GM18519 (cell line): Measurements from ENCODE around the gene SPON1.

Source experiments
- ATAC-seq: cut with Tn5 transposase; IDR thresholded peaks from one replicate; pipeline ENCODE4 v1.9.1; 2021; ENCODE audit warnings: mild to moderate bottlenecking, moderate library complexity; ENCODE audit not compliant: unreplicated experiment, low FRiP score

The SPON1 gene

DNA sequence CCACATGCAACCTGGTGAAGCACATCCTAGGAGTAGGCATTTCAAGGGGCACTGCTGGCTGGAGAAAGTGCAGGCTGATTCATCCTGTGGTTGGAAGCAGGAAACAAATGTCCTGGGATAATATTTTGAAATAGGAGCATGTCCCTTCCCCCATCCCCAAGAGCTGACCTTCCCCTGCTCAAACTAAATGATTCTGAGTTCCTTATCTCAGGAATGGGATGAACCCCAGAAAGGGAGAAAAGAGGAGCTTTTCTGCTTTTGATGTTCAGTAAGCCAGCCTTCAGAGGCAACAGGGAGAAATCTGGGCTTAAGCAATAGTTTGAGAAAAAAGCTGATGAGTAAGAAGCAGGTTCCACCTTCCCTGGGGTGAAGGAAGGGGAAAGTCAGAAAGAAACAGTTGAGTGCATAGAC lies 19.5 kb upstream of the SPON1 start:
- ATAC-seq: no peak

DNA sequence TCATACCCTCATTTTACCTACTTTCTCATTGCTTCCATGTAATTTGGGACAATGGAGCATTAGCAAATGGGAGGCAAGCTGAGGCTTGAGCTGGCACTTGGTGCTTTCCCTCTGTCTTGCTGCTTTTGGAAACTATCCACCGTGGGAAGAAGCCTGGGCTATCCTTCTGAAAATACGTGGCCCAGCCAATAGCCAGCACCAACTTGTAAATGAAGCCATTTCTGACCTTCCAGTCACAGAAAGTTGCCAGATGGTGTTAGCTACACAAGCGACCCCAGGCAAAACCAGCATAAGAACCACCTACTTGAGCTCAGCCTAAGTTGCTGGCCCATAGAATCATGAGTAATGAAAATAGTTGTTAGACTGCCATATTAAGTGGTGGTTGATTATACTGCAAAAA lies 18.5 kb upstream of the SPON1 start:
- no peak for ATAC-seq

DNA sequence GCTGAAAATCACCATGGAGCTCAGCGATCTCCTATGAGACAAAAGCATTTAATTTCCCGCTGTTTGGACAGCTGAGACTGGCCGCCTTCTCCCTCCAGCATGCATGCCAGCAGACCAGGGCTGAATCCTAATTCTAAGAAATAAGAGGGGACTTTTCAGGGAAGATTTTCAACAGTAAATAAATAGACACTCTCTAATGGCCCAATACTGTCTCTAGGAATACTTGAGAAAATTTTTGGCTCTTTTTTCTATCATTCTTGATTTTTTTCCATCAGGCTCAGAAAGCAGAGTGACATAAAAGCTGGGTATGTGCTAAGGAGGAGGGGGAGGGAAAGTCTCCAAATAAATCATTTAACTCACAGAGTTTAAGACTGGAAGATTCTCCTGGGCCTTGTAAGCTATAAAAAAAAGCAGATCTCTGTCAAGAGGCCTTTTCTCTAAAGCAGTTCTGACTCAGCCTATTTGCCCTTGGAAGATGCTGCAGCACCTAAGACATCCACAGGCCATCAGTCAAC lies 17.6 kb upstream of the SPON1 start:
- no peak for ATAC-seq

DNA sequence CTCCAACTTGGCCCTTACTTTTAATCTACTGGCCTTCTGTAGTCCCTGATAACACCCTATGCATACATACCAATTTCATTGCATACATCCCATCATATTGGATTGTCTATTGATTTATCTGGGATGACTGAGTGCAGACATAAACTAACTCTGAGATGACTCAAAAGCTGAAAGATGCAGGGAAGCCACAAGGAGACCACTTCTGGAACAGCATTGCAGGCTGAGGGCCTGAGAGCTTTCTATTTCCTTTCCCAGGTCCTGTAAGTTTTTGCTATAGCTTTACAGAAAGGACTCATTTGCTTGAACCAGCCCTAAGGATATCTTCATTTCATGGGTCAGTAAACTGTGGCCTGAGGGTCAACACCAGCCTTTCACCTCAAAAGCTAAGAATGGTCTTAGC lies 15.1 kb upstream of the SPON1 start:
- ATAC-seq: no peak

DNA sequence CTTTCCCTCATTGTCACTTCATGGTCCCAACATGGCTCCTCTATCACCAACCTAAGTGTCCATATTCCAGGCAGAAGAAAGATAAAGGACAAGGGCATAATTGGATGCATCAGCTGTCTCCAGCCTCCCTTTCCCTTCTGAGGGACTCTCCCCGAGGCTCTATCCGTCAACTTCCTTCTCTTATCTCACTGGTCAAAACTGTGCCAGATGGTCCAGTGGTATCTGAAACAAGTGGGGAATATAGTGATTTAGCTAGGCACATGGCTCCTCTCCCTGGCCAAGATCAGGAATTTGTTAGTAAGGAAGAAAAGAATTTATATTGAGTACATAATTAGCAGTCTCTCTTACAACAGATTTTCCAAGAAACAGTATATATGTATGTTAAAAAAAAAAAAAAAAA lies 12.6 kb upstream of the SPON1 start:
- ATAC-seq: no peak

DNA sequence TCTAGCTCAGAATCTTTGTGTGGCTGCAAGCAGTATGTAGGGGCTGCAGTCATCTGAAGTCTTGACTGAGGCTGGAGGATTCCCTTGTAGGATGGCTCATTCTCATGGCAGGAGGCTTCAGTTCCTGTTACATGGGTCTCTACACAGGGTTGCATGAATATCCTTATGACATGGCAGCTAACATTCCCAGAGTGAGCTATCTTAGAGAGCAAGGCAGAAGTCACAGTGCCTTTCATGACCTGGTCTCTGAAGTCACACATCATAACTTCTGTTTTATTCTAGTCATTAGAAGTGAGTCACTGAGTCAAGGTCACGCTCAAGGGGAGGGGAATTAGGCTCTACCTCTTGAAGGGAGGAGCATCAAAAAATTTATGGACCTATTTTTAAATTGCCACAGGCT lies 10.3 kb upstream of the SPON1 start:
- ATAC-seq: no peak

DNA sequence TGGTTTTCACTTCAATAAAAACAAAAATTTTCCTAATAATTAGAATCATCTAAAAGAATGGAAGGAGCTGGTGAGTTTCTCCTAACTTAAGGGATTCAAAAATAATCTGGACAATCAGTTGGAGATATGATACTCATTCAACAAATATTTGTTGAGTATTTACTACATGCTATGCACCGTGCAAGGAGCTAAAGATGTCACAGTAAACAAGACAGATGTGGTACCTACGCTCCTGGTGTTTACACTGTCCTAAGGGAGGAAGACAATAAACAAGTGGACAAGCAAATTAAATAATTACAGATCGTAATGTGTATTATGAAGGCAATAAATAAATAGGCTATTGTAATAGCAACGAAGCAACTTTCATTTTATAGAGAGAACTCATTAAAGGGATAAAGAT lies 9.9 kb upstream of the SPON1 start:
- ATAC-seq: no peak

DNA sequence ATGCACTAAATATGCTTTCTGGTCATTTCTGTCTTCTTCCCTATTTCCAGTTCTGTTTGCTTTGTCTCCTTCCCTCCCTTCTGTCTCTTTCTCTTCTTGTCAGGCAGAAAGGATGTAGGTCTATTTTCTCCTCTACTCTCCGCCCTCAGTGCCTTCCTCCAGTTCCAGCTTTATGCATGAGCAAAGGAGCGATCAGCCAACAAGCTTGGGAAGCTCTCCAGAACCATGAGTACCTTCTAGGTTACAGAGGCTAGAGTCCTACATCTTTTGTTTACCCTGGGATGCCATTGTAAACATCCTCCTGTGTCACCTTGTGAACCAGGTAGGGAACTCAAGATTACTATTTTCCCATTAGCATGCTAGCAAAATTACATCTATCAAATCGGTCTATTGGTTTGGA lies 7.9 kb upstream of the SPON1 start:
- ATAC-seq: no peak

DNA sequence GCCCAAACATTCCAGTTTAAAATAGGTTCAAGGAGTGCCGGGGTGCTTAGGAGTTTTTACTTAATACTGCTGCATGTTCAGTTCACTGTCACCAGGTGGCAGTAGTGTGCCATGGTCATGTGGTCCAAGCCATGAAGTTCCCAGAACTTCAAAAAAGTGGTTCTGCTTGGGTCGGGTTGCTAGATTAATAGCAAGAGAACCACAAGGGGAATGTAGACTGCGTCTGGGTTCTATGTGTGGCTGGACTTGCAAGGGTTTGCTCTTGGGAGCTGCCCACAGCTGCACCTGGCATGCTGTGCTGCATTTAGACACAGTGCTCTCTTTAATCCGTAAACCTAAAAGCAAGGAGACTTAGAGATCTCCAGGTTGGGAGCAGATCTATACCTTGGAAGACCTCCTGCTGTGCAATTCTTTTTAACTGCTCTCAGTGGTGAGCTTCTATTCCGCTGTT lies 6.5 kb upstream of the SPON1 start:
- no peak for ATAC-seq

DNA sequence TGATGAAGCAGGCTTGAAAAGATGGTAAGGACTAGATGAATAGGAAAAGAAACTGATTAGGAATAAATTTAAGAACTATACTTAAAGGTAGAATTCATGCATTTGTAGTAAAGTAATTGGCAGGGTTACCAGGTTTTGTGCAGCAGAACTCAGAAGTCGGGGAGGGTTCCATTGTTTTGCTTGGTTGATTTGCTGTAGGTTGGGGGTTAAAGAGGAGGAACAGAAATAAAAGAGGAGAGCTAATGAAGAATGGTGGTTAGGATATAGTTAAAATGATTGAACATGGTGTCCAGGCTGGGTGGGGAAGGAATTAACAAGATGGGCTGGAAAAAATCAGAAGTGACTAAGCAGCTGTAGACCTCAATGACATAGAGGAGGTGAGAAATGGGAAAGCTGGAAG lies 5.5 kb upstream of the SPON1 start:
- no peak for ATAC-seq

DNA sequence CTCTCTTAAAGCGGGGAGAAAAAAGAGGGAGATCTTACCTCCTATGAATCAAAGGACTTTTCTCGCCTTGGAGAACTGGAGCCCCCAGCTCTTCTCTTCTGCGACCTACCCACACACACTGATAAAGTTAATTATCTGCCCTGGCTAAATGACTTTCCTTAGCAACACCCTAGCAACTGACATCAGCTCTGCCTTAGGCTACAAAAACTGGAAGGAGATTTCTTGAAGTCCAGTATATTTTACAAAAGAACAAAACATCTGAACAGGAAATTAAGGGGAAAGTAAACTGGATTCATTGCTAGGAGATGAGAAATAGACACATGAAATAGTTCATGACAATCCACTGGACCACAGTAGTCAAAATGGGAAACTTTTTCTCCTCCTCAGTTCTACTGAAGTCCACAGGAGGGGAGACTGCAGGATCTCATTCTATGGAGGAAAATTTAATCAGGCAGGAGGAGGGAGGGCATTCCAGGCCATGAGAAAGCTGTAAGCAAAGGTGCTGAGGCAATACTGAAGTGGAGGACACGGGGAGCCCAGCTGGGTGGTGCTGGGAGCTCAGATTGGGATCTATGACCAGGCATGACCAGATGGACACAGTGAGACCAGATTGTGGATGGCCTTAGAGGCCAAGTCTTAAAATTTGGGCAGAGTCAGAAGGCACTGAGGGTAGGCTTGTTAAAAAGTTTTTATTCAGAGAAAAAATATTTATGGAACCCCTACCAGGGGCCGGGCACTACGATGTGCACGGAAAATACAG lies 3.7 kb upstream of the SPON1 start:
- ATAC-seq: no peak

DNA sequence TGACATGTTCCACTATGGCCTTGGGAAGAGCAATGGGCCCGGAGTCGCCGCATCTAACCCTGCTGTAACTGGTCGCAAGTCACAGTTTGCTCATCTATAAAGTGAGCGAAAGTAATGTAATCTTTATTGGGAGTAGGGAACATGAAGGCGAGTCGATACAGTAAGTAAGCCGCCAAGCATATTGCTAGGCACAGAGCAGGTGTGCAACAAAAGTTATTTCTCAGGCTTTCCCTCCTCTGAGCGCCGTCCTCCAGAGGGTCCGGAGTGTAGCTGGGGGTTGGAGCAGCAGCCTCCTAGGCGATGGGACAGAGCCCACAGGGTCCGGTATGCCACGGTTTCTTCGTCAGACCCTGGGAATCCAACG lies 343 bp upstream of the SPON1 start:
- ATAC-seq: no peak

DNA sequence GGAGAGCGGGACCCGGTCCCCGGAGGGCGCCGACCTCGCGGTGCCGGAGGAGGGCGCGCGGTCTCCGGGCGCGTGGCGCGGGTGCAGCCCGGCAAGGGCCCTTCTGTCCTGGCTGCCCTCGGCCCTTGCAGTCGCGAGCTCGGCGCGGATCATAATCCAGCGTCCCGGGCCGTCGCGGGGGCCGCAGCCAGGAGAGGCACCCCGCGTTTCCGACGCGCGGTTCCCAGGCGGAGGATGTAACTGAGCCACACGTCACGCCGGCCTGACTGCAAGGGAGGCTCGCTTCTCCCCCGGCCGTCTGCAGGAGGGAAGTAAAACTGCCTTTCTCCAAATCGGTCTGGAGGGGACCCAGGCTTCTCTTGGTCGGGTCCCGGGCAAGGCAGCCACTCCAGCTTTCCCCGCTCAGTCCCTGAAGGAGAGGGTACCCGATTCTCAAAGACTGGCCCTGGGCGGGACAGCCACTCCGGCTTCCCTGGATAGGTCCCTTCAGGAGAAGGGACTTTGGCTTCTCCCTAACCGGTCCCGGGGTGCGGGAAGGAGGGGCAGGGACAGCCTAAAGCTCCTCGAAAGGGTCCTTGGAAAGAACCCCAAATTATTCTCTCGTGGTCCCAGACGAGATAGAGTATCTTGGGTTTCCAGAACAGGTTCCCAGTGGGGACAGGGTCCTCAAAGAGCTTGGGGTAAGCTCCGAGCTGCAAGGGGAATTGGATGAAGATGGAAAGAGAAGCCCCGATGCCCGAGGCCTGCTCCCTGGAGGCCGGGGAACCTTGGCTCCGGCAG lies 836 bp downstream of the SPON1 start:
- no peak for ATAC-seq

DNA sequence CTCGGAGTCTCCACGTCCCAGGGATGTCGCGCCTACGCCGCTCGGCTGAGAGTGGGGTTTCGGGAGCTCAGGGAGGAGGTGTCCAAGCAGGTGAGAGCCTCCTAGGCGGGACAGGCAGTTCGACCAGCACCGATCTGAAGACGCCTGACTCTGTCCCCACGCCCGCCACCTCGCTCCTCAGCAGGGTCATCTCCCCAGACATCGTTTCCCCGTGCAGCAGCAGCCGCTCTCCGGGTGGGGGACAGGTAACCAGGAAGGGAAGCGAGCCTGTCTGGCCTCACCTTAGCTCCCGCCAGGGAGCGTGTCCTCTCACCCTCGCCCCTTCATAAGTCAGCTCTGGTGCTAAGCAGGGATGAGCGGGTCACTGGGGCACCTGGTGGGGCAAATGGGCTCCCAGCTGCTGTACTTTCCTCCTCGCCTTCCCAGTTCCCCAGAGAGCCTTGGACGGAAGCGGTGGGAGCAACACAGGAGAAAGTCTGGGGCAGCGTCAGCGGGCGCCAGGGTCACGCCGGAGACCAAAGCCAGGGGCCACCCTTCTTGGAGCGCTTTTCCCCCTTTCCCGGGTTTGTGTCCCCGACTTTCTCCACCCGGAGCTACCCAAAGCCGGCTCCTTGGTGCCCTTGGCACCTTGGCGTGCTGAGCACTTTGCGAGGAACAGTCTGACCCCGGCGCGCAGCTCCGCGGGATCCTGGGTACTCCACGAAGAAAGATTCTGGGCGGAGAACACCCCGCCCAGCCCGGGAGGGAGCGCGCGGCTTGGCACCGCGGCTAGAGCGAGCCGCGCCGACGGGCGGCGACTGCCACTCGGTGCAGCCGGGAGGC lies 1.6 kb downstream of the SPON1 start:
- ATAC-seq: no peak

DNA sequence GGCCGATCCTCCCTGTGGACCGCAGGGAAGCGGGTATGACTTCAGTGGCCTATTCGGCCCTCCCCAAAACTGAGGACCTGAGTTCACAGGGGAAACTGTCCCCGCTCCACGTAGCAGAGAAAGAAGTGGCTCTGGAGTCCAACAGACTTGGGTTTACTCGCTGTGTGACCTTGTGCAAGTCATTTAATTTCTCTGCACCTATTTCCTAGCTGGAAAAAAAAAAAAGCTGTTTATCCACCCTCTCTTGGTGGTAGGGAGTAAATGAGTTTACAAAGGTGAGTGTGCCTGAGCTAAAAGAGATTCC lies 2.2 kb downstream of the SPON1 start:
- no peak for ATAC-seq

DNA sequence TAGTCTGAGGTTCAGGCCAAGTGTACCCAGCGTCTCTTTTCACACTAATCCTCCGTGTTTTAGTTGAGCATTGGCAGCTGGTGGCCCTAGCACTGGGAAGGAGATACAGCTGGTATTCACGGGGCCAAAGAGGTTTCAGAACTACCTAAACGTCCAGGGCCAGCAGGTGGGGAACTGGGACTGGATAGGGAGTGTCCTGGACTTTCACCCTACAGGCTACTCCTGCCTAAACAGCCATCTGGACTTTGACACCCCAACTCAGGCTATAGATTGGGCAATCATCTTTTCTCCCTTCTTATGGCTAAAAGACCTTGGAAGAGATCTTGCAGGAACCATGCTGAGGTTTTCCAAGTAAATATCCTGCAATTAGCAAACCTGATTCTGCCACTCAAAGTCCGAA lies 2.8 kb downstream of the SPON1 start:
- no peak for ATAC-seq

DNA sequence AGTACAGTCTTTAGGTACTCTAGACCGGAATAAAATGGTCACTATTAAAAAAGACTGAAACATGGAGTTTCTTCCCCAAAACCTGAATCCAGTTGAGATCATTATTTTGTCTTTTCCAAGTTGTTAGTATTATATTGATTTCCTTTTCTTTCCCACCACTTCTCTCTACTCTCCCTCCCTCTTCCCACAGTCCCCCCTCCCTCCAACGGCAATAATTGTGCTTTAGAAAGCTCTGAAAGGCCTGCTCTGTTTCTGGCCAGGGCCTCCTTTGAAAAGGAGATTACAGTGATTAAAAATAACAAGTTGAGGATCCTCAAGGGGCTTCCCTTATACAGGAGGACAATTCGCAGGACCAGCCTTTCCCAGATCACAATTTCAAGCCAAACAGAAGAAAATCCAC lies 3.5 kb downstream of the SPON1 start:
- ATAC-seq: no peak

DNA sequence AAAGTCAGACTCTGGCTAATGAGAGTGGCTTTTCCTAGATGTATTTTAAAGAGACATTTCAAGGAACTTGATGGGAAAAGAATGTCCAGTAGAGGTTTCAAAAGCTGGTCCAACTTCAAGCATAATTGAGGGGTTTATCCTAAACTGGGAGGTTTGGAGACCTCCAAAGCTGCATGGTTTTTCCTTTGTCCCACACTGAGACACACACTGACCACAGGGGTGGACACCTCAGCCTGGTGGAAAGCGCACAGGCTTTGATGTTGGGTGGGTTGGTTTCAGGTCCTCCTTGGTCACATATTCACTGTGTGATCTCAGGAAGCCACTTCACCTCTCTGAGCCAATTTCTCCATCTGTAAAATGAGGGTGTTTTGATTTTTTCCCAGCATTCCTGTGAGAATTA lies 4.0 kb downstream of the SPON1 start:
- ATAC-seq: no peak

DNA sequence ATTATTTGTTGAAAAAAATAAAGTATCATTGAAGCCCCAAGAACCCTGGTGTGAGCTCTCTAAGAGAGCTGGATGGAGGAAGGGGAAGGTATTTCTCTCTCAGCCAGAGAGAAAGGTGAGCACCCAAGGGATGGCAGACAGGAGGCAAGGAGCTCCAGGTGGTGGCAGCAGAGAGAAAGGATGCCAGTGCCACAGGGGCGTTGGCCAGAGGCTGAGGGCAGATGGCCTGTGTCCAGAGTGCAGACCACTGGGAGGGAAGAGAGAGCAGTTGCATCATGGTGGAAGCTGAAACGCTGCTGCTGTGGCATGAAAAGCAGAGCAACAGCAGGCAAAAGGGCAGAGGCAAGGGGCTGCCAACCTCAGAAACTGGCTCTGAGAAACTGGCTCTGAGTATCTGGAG lies 8.5 kb downstream of the SPON1 start:
- ATAC-seq: no peak

DNA sequence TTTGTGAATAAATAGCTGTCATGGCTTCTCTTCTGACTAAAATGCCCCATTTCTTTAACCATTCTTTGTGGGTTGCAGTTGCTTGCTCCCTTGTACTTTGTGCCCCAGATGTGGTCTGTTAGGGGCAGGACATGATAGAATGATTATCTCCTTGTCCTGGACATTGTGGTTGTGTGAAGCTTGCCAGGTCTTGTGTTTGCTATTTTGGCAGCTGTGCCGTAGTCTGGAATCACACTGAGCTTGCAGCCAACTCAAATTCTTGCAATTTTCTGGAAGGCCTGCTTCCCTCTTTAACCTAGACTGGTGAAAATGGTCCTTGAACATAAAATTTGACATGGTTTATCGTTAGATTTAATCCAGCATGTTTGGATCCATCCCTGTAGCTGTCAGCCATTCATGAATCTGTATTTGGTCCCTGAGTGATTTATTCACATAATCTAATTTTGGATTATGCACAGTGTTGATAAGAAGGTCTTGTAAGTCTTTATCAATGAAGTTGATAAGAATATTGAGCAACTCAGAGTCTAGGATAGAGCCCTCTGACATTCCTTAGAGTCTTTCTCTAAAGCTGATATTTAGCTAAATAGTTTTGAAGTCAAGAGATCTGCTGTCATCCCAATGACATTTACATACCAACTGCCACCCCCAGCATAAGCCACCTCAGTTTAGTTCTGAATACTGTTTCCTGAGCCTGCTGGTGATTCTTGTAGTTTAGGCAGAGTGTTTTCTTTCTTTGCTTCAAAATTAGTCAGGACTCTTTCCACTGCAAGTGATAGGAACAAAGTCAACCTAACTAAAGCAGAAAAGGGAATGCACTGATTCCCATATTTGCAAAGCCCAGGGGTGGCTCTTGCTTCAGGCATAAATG lies 9.8 kb downstream of the SPON1 start:
- ATAC-seq: no peak
